Measurements from ENCODE around the gene CCAR1.
"Not testable (repeated sequence)": the region's sequence is repeated elsewhere in the genome, so short reads cannot be mapped to it uniquely, and the experiment has no call there.

CCAR1 gene

DNA sequence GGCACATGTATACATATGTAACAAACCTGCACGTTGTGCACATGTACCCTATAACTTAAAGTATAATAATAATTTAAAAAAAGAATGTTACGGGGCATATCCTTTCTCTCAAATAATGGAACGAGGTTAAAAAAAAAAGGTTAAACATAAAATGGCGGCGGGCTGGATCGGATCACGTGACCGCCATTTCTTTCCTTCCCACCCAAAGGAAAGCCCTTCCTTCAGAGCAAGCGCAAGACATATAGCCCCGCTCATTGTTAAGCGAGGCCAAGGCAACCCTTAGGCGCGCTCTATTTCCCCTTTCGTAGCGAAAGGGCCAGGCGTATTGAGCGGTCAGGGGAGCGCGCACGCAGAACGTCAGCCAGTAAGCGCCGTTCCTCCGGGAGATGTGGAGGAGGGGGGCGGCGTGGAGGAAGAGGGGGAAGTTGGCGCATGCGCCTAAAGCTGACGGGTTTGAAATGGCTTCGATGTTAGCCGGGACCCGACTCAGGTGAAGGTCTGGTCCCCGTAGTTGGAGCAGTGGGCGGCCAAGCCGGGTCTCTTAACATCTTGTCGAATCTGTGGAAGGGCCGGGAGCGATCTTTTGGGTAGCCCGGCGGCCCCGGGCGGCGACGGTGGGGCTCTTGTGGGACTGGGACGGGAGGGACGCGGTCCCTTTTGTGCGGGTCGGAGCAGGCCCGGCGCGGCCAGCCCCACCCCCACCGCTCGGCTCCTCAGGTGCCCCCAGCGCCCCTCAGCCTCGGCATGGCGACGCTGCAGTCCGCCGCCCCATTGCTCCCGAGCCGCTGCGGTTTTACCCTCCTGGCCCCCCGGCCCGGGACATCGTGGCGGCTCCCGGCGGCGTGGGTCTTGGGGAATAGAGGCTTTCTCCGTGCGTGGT, at the start of gene CCAR1:
Gene CCAR1 (plus strand): TSS at position 447 of the 880 bp plus-strand sequence. CDS start 1,266 bp downstream, outside the sequence.
- DNase-seq (ENCODE audit: low spot score) = peak; percentile 96
- Histone ChIP-seq H3K4me3 (peak within 1 kb of the TSS; percentile 82), H3K27ac (peak within 1 kb of the TSS; percentile 86 to 93)
- TF ChIP-seq, protein P1, sequence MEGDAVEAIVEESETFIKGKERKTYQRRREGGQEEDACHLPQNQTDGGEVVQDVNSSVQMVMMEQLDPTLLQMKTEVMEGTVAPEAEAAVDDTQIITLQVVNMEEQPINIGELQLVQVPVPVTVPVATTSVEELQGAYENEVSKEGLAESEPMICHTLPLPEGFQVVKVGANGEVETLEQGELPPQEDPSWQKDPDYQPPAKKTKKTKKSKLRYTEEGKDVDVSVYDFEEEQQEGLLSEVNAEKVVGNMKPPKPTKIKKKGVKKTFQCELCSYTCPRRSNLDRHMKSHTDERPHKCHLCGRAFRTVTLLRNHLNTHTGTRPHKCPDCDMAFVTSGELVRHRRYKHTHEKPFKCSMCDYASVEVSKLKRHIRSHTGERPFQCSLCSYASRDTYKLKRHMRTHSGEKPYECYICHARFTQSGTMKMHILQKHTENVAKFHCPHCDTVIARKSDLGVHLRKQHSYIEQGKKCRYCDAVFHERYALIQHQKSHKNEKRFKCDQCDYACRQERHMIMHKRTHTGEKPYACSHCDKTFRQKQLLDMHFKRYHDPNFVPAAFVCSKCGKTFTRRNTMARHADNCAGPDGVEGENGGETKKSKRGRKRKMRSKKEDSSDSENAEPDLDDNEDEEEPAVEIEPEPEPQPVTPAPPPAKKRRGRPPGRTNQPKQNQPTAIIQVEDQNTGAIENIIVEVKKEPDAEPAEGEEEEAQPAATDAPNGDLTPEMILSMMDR (IDR thresholded peaks at IDR 0.05) = no peak

DNA sequence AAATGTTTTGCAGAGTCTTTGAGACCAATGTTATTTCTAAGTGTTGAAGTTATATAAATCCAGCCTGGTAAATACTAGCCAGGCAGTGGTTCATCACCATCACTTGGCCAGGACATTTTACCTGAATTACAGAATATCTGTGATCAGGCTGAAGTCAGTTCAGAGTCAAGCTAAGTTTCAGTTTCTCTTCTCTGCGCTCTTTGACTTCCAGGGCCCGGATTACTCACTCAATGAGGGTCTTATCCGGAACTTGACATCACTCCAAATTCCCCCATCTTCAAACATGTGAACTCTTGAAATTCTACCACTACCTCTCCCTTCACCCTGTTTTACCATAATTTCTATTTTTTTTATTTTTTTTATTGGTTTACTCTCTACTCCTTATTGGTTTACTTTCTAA, 36.6 kb upstream of the CCAR1 start:
- no peak for DNase-seq (ENCODE audit: low spot score)
- TF ChIP-seq, protein P1 (IDR thresholded peaks at IDR 0.05) = no peak

GRCh38 chr10:68696018-68696417, 25.0 kb upstream of the CCAR1 start:
- TF ChIP-seq, protein P1 (IDR thresholded peaks at IDR 0.05) = no peak
- H3K27ac ChIP-seq = no peak overlapping the region
- H3K4me3 ChIP-seq = no peak overlapping the region
- DNase-seq (ENCODE audit: low spot score) = no peak

More for the DNA sequence above, 36.6 kb upstream of the CCAR1 start:
- Histone ChIP-seq H3K4me3 (no peak overlapping the region), H3K27ac (no peak overlapping the region)

DNA sequence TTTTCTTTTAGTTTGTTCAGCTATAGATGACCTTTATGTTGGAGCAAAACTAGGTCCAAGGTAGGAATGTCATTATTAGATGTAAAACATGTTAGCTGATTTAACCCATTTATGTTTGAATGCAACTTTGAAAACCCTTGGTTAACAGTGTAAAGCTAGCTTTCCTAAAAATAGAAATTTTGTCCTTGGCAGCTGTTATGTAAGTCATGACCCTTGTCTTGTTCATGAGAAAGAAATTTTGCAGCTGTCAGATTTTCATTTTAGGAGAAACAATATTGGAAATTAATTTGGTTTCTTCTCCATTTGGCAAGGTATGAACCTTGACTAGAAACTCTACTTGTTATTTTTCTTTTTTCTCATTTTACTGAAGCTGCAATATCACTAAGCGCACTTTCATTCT, 23.9 kb upstream of the CCAR1 start:
- TF ChIP-seq, protein P1 (IDR thresholded peaks at IDR 0.05) = no peak
- H3K27ac ChIP-seq = no peak overlapping the region
- H3K4me3 ChIP-seq = no peak overlapping the region
- no peak for DNase-seq (ENCODE audit: low spot score)

DNA sequence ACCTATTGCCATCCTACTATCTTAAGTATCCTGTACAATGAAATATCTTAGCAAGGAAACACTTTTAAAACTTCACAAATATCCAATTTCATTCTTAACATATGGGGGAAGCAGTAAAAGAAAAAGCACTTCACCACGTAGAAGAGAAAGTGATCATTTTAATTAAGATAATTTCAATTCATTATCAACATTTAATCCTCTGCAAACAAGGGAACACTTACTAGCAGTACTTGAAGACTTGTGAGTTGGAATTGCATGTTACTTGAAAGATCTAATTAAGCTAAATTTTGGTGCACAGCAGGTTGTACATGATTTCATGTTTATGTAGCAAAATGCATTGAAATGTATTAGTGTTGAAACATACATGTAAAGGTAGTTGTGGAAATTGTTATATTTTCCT, 20.8 kb upstream of the CCAR1 start:
- no peak overlapping the region for H3K4me3 ChIP-seq
- no peak overlapping the region for H3K27ac ChIP-seq
- no peak for DNase-seq (ENCODE audit: low spot score)
- TF ChIP-seq, protein P1 (IDR thresholded peaks at IDR 0.05) = no peak

GRCh38 chr10:68705548-68705947, 15.5 kb upstream of the CCAR1 start:
- no peak for DNase-seq (ENCODE audit: low spot score)
- TF ChIP-seq, protein P1 (IDR thresholded peaks at IDR 0.05) = no peak

GRCh38 chr10:68708987-68709386, 12.1 kb upstream of the CCAR1 start:
- not testable (repeated sequence) for H3K4me3 ChIP-seq; H3K27ac ChIP-seq; DNase-seq (ENCODE audit: low spot score)

More at GRCh38 chr10:68705548-68705947, 15.5 kb upstream of the CCAR1 start:
- H3K27ac ChIP-seq = no peak overlapping the region
- H3K4me3 ChIP-seq = no peak overlapping the region

DNA sequence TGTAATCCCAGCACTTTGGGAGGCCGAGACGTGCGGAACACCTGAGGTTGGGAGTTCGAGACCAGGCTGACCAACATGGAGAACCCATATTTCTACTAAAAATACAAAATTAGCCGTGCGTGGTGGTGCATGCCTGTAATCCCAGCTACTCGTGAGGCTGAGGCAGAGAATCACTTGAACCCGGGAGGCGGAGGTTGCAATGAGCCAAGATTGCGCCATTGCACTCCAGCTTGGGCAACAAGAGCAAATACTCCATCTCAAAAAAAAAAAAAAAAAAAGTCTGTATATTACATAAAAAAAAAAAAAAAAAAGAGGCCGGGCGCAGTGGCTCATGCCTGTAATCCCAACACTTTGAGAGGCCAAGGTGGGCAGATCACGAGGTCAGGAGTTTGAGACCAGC, 8.0 kb upstream of the CCAR1 start:
- DNase-seq (ENCODE audit: low spot score); H3K4me3 ChIP-seq; H3K27ac ChIP-seq: not testable (repeated sequence)
